ENCODE results near the gene ARPC1A.
A peak's percentile ranks its signal among the peaks of the same experiment; 100 is the strongest.
"Not testable (repeated sequence)": the region's sequence is repeated elsewhere in the genome, so short reads cannot be mapped to it uniquely, and the experiment has no call there.

Gene ARPC1A

GRCh38 chr7:99322659-99323058, 3.0 kb upstream of the ARPC1A start:
- DNase-seq (ENCODE audit: low spot score) = not testable (repeated sequence)

DNA sequence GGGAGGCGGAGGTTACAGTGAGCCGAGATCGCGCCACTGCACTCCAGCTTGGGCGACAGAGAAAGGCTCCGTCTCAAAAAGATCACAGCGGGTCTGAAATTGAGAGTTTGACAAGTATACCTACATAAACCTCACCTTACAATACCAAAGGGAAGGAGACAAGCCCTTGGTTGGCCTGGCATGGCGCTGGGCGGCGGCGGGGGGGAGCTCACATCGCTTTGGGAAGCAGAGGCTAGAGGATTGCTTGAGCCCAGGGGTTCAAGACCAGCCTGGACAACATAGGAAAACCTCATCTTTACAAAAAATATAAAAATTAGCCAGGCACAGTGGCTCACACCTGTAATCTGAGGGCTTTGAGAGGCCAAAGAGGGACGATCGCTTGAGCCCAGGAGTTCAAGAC, 1.1 kb upstream of the ARPC1A start:
- DNase-seq (ENCODE audit: low spot score) = no peak

DNA sequence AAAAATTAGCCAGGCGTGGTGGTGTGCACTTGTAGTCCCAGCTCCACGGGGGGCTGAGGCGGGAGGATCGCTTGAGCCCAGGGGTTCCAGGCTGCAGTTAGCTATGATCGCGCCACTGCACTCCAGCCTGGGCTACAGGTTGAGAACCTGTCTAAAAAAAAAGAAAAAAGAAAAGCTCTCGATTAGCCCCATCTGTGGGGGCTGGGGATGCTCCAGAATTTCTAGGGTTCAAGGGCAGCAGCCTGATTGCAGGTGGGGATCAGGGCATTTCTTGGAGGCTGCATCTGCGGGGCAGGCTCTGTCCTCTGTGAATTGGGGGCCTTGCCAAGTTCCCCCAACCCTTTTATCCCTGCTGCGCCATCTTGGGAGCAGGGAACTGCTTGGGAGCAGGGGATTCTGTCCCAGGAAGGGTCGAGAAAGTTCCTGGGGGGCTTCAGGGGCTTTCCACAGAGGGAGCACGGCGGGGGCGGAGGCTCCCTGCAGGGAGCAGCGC, 651 bp upstream of the ARPC1A start:
- DNase-seq (ENCODE audit: low spot score) = no peak

GRCh38 chr7:99326408-99326782, 697 bp downstream of the ARPC1A start:
- DNase-seq (ENCODE audit: low spot score) = no peak

DNA sequence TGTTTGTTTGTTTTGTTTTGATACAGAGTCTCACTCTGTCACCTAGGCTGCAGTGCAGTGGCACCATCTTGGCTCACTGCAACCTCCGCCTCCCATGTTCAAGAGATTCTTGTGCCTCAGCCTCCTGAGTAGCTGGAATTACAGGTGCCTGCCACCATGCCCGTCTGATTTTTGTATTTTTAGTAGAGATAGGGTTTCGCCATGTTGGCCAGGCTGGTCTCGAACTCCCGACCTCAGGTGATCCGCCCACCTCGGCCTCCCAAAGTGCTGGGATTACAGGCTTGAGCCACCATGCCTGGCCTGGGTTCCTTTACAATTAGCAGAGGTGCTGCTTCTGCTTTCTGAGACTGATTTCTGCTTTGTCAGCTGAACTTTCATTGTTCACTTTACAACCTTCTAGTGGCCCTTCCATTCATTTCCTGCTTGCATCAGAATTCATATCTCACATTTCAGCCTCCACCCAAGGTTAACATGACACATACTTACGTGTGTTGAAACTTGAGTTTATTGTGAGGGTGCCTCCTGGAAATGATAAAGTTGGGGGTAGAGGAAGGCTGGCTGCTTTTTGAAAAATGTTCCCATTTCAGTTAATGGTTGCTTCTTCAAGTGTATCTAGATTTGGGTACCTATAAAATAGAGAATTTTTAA, 4.7 kb downstream of the ARPC1A start:
- not testable (repeated sequence) for DNase-seq (ENCODE audit: low spot score)

DNA sequence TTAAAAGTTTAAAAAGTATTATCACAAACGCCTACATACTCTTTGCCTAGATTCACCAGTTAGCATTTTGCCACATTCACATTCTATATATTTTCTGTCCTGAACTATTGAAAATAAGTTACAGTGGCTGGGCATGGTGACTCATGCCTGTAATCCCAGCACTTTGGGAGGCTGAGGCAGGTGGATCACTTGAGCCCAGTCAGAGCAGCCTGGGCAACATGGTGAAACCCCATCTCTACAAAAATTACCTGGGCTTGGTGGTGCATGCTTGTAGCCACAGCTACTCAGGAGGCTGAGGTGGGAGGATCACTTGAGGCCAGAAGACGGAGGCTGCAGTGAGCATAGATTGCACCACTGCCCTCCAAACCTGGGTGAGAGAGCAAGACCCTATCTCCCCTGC, 5.3 kb downstream of the ARPC1A start:
- DNase-seq (ENCODE audit: low spot score) = no peak

DNA sequence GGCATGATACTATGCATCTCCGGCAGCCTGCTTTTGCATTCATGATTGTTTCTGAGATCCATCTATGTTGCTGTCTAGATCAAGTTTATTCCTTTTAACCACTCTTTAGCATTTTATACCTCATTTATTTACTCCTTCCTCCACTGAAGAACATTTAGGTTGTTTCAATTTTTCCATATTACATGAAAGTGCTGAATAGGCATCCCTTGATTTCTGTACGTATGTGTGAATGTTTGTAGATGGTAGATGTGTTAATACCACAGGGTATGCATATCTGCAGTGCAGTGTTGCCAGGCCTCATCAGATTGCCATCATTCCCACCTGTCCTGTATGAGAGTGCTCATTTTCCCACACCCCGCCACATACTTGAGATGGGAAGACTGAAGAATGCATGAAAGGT, 13.9 kb downstream of the ARPC1A start:
- no peak for DNase-seq (ENCODE audit: low spot score)

DNA sequence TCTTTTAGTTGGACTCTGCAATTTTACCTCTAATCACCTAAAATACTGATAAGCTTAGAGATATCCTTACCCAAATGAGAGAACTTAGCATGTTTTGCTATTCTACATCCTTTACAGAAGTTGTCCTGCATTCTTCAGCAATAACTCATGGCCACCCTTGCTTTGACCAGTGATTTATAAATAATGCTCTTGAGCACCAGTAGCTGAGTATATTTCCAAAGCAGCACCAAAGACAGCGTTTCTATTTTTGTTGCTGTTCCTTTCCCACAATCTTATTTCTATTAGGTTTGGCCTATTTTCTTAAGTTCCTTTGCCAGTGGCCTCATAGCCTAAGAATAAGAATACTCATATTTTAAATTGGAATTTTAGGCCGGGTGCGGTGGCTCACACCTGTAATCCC, 15.0 kb downstream of the ARPC1A start:
- no peak for DNase-seq (ENCODE audit: low spot score)

- DNase-seq (ENCODE audit: low spot score) = no peak
These were observed 18.5 kb downstream of the ARPC1A start for GRCh38 chr7:99344061-99344647.

- not testable (repeated sequence) for DNase-seq (ENCODE audit: low spot score)
These were observed 24.9 kb downstream of the ARPC1A start for GRCh38 chr7:99350641-99351040.

GRCh38 chr7:99352247-99352646, 26.5 kb downstream of the ARPC1A start:
- no peak for DNase-seq (ENCODE audit: low spot score)

- no peak for DNase-seq (ENCODE audit: low spot score)
These were observed 29.4 kb downstream of the ARPC1A start for GRCh38 chr7:99355098-99355497.

DNA sequence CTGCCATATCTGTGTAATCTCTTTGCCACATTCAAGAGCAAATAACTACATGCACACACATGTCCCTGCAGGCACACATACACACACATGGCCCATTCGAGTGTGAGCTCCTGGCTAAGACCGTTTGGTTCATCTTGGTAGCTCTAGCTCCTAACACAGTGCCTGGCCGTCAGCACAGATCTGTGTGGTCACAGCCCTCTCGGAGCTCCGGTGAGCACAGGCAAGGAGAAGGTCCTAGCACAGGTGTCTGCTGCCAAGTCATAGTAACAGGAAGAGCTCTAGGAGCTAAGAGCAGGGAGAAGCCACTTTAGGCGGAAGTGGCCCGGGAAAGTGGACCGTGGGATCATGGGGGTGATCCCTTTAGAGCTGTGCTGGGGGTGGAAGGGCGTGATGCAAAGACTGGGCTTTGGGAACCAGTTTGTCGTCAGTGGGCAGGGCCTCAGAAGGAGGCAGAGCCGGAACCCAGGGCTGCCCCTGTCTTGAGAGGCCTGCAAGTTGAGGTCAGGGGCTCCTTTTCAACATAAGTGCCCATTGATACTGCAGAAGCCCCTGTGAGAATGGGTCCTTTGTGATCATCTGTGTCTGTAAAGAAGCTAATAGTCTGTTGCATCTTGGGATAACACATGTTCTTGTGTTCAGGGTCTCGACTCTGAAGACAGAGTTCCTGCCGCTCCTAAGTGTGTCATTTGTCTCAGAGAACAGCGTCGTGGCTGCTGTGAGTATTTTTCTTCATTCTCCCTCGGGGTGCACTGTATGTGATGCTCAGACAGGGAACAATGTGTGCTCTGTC, 32.2 kb downstream of the ARPC1A start:
- peak; percentile 76 for DNase-seq (ENCODE audit: low spot score)

DNA sequence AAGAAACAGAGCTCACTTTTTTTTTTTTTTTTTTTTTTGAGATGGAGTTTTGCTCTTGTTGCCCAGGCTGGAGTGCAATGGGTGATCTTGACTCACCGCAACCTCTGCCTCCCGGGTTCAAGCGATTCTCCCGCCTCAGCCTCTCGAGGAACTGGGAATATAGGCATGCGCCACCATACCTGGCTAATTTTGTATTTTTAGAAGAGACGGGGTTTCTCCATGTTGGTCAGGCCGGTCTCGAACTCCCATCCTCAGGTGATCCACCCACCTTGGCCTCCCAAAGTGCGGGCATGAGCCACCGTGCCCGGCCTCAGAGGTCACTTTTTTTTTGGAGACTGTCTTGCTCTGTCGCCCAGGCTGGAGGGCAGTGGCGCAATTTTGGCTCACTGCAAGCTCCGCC, 32.8 kb downstream of the ARPC1A start:
- not testable (repeated sequence) for DNase-seq (ENCODE audit: low spot score)

DNA sequence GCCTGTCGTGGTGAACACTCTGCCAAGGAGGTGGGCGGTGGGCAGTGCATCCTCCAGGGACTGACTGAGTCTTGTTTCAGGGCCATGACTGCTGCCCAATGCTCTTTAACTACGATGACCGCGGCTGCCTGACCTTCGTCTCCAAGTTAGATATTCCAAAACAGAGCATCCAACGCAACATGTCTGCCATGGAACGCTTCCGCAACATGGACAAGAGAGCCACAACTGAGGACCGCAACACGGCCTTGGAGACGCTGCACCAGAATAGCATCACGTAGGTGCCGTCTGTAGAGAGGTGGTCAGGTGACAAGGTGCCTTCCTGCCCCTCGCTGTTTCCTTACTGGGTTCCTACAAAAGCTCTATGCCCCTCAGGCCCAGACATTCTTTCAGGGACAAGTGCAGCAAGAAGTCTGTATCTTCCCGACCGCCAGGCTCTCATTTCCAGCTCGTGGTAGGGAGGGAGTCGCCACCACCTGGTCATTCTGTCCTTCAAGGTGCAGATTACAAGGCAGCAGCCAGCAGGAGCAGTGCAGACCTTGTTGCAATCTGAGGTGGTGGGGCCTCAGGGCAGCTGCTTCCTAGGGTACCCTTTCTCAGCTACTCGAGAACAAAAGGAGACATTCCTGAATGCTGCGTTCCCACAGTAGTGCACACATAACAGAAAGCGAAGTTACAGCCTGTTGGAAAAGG, 33.9 kb downstream of the ARPC1A start:
- no peak for DNase-seq (ENCODE audit: low spot score)

DNA sequence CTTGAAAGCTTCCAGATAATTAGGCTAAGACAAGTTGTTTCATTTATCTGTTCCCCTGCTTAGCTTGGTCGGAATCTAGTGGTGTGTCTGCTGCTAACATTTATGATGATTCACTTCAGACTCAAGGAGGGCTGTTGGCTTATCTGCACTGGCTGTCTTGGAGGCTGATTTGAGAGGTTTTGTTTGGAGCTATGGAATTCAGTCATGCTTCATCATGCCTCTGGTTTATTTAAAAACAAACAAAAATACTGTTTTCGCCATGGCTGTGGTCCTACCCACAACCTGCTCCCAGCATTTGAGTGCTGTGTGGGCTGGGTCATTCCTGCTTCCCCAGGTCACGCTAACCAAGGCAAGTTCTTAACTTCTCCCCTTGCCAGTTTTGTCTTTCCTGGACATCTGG, 37.1 kb downstream of the ARPC1A start:
- DNase-seq (ENCODE audit: low spot score) = no peak

DNA sequence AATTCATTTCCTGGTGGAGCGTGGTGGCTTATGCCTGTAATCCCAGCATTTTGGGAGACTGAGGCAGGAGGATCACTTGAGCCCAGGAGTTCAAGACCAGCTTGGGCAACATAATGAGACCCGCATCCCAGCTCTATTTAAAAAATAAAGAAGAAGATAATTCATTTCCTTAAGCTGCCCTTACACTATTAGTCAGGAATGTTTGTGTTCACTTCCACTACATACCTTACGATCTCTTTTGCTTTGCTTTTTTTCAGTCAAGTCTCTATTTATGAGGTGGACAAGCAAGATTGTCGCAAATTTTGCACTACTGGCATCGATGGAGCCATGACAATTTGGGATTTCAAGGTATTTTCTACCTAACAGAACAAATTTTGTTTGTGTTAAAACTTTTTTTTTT, 37.6 kb downstream of the ARPC1A start:
- DNase-seq (ENCODE audit: low spot score) = no peak

DNA sequence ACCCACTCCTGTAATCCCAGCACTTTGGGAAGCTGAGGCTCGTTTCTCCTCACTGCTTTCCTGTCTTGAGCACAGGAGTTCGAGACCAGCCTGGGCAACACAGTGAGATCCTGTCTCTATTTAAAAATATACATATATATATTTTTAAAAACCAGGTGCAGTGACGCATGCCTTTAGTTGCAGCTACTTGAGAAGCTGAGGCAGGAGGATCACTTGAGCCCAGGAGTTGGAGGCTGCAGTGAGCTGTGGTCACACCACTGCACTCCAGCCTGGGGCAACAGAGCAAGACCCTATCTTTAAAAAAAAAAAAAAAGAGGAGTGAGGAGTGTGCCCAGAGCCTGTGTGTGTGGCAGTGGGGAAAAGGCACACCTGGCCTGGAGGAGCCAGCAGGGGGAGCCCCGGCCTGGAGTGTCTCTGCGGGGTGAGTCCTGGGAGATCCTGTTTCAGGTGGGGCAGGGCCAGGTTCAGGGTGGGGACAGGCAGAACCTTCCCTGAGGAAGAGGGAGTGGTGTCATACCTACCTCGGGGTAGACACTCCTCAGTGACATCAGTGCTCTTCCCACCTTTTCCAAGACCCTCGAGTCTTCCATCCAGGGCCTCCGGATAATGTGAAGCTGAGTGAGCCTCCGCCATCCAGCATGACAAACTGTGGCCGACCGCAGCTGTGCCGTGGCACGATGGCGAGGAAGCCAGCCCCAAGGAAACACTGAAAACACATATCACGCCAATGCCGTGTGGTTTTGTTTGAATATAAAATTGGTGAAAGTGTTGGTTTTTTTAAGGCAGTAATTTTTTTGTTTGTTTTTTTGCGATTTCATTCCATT, 39.8 kb downstream of the ARPC1A start:
- no peak for DNase-seq (ENCODE audit: low spot score)

DNA sequence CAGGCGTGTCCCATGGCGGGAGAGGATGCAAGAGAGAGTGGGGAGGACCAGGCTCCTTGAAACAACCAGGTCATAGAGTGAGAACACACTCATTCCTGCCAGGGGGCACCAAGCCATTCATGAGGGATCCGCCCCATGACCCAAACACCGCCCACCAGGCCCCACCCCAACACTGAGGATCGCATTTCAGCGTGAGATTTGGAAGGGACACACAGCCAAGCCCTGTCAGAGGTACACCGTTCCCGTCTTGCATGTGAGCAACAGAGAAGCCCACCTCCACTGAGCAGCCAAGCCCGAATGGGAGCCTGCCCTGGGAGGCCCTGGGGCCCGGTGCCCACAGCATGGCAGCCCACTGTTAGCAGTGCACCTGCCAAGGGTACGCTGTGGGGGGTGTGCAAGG, 40.9 kb downstream of the ARPC1A start:
- no peak for DNase-seq (ENCODE audit: low spot score)

- no peak for DNase-seq (ENCODE audit: low spot score)
These were observed 43.2 kb downstream of the ARPC1A start for GRCh38 chr7:99368750-99369389.

DNA sequence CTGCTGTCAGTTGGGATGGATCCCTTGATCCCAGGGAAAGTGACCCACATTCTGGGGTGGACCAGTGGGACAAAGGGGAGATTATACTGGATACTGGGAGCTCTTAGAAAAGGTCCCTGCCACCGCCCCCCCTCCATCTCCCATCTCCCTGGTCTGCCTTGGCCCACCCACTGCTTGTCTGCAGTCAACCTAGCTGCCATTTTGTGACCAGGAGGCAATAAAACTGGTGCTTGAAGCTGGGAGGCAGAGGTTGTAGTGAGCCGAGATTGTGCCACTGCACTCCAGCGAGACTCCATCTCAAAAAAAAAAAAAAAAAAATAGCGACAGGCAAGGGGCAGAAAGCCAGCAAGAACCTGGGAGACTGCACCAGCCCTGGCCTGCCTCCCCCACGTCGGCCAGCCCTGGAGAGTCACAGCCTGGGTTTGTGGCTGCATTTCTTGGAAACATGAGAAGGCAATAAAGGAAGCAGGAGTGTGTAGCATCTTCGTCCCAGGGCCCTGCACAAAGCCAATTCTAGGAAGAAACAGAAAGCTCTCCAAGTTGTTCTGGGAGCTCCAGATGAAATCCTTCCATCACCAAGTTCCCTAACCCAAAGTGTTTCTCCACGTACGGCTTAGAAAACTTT, 44.2 kb downstream of the ARPC1A start:
- DNase-seq (ENCODE audit: low spot score) = no peak

Data from Ammon's horn (tissue), 1 donor.